VCaP (cell line): Measurements from ENCODE around the gene ALX4.

ENCODE experiments used
- H3K27ac ChIP-seq: fragments of 450-650 bp; 2 replicates; pipeline ENCODE4 v1.5.1; 2017
- CTCF ChIP-seq: fragments of 450-650 bp; conservative IDR thresholded peaks from 2 replicates; pipeline ENCODE4 v1.5.1; 2017; ENCODE audit warnings: mild to moderate bottlenecking, moderate library complexity

ALX4 gene

GRCh38 chr11:44309478-44310205 is at the start of gene ALX4:
Gene ALX4 (minus strand): TSS chr11:44310139. CDS start chr11:44310062, 77 bp downstream.
- TF ChIP-seq CTCF, result 0 out of 2 replicates have a peak, but pooled peaks have one; percentile 5

GRCh38 chr11:44359162-44359561 is 49.2 kb upstream of the ALX4 start:
- no peak for TF ChIP-seq CTCF
- H3K27ac ChIP-seq, result no peak overlapping the region

More at GRCh38 chr11:44309478-44310205, at the start of gene ALX4:
- peak within 1 kb of the TSS; percentile 14; the same call in 1 of the 2 replicates for H3K27ac ChIP-seq

DNA sequence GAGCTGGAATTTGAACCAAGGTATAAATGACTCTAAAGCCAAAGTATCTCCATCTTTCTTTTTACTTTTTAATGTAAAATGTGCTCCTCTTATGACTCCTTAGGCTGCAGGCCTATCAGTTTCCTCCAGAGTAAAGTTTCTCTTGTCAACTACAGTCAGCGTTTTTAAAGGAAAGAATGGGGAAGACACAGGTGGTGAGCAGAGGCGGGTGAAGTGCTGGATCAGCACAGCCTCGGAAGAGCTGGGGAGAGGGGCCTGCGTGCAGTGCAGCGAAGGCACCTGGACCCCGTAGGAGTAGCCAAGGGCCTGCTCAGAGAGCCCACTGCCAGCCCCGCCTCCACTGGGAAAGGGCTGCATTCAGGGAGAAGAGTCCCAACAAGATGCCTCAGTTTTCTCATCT is 48.8 kb upstream of the ALX4 start:
- H3K27ac ChIP-seq, result no peak overlapping the region
- no peak for TF ChIP-seq CTCF

- H3K27ac ChIP-seq, result no peak overlapping the region
- no peak for TF ChIP-seq CTCF
These were observed 47.8 kb upstream of the ALX4 start for GRCh38 chr11:44357711-44358110.

- no peak for TF ChIP-seq CTCF
These were observed 46.4 kb upstream of the ALX4 start for GRCh38 chr11:44356351-44356750.

GRCh38 chr11:44351898-44352498 is 42.1 kb upstream of the ALX4 start:
- no peak overlapping the region for H3K27ac ChIP-seq
- TF ChIP-seq CTCF, result no peak

More at GRCh38 chr11:44356351-44356750, 46.4 kb upstream of the ALX4 start:
- H3K27ac ChIP-seq, result no peak overlapping the region

DNA sequence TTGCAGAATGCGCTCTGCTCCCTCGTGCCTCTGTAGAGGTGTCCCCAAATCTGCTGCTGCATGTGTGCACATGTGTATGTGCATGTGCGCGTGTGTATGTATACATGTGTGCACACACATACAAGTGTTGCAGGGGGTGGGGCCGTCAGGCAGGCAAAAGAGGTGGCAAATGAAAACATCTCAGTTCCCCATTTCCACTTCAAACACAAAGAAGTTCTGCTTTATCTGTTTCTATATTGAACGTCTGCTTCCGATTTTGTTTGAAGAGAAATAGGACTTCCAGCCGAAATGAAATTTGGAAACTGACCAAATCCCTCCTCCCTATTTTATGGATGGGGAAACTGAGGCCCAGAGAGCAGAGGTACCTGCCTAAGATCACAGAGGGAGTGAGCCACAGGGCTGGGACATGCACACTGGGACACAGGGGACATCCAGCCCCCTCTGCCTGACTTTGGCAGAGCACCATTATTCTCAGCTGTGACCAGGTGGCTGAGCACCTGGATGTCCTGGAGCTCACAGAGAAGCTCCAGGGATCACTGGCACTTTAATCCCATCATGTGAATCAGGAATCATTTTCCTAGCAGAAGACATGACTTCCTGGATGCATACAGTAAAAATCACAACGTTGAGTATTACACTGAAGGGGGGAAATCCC is 41.2 kb upstream of the ALX4 start:
- no peak overlapping the region for H3K27ac ChIP-seq
- no peak for TF ChIP-seq CTCF
